ENCODE results near the gene S100A16.
"Not testable (repeated sequence)": the region's sequence is repeated elsewhere in the genome, so short reads cannot be mapped to it uniquely, and the experiment has no call there.

S100A16 gene

DNA sequence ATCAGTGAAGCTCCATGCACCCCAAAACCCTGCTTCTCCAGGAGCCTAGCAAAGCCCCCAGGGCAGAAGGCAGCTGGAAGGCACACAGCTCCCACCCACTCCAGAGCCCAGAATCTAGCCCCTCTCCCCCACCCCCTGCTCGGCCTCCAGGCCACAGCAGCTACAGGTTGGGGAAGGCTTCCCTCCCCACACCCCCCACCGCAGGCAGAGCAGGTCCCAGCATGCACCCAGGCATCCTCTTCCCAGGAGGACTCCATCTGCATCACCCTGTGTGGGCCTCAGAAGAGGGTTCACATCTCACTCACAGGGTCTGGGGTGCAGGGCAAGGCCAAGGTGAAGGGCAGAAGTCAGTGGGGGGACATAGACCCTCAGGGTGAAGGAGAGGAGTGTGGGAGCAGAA is 2.5 kb upstream of the S100A16 start:
- DNase-seq: no peak

GRCh38 chr1:153614906-153615305 is 2.0 kb upstream of the S100A16 start:
- DNase-seq: no peak

GRCh38 chr1:153614189-153614900 is 1.4 kb upstream of the S100A16 start:
- DNase-seq: no peak

DNA sequence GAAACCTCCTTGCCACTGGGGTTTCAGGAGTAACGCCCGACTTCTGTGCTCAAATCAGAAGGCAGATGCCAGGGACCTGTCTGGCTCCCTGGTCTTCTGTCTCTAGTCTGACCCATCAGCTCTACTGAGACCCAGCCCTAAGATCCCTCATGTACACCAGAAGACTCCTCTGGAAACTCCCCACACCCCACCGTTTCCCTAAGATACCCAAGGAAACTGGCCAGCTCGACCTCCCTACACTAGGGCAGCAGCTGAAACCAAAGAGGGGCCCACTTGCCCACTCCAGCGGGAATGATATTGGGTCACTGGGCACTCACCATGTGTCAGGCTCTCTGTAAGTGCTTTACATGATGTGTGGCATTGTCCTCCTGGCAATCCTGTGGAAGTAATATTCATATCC is 469 bp upstream of the S100A16 start:
- no peak for DNase-seq

DNA sequence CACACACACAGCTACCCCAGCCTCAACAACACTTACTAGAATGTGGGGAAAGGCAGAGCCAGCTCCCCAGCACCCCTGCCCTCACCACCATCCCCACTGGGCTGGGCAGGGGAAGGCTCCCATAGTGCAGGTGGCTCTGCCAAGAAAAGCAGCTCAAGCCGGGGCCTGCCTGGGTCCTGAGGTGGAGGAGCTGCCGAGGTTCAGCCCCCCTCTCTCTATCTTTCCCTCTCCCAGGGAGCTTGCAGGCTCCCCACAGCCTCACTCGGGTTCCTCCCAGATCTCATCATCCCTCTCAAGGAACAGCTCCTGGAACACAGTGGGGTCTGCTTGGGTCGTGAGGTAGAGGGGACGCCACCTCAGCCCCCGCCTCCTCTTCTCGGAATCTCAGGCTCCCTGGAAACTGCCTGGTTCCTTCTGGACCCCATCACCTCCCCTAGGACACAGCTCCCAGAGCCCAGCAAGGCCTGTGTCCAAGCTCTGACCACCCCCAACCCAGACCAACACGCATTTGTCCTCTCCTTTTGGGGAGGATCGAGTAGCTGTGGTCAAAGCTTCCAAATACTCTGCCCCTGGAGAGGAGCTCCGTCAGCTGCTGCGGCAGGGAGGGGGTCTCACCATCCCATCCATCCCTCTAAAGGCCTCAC is 704 bp downstream of the S100A16 start:
- DNase-seq: no peak

GRCh38 chr1:153611356-153611755 is 1.6 kb downstream of the S100A16 start:
- no peak for DNase-seq

- DNase-seq: peak; percentile 55 to 86
These were observed 2.1 kb downstream of the S100A16 start for GRCh38 chr1:153610811-153611301.

- DNase-seq: peak; percentile 33 to 58
These were observed 2.6 kb downstream of the S100A16 start for GRCh38 chr1:153610334-153610733.

DNA sequence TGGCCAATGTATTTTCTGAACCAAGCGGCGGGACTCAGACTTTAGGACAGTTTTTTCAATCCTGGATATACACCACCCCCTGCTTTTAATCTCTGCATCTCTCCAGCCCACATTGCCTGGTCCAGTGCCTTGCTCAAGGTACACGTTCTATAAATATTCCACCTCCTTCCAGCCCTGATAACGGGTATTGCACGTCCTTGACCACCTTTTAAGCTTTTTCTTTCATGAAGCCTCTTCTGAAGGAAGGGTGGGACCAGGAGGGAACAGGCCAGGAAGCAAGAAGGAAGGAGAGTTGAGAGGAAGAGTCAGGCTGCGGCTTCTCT is 3.4 kb downstream of the S100A16 start:
- DNase-seq: no peak

DNA sequence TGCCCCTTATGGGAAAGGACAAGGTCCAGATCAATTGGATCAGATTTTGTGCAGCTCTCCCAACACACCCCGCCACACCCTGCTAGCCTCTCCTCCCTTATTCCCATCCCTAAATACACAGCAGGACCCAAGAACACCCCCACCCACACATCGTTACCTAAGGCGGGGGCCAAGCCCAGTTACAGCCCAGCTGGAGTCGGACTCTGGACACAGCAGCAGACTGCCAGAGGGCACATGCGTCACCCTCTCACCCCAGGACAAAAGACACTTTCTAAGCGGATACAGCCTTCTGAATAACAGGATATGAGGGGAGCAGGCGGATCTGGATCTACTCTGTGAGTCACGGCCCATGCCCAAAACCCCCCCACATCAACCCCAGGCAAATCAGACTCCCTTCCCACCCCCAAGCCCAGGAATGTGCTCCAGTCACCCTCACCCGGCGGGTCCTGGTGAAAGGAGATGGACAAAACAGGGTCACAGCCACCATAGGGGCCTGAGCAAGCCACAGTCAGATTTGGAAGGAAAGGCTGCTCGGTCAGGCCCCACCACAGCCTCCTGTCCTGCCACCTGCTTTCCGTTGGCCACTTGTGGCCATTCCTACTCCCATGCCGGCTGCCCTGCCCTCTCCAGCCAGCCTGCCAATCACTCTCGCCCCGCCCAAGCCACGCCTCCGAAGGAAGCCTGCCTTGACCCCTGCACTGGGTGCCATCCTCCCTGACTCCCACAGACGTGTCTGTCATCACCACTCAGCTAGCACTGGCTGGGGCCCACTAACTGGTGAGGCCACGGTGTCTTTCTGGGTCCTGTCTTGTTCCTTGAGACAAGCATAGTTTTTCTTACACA is 4.0 kb downstream of the S100A16 start:
- peak; percentile 84 to 92 for DNase-seq

GRCh38 chr1:153608089-153608682 is 4.8 kb downstream of the S100A16 start:
- DNase-seq: no peak

- DNase-seq: no peak
These were observed 5.6 kb downstream of the S100A16 start for GRCh38 chr1:153607381-153607780.

DNA sequence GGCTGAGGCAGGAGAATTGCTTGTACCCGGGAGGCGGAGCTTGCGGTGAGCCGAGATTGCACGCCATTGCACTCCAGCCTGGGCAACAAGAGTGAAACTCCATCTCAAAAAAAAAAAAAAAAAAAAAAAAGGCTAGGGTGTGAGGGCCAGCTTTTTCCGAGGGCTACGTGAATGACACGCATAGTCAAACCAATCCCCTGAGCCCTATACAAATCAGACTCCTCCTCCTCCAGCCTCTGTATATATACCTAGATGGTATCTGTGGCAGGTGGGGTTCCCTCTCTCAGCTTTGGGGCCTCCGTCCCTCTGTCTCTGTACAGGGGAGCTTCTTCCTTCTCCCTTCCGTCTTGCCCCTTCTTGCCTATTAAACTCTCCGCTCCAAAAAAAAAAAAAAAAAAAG is 6.7 kb downstream of the S100A16 start:
- no peak for DNase-seq

- DNase-seq: no peak
These were observed 10.2 kb downstream of the S100A16 start for GRCh38 chr1:153602749-153603148.

DNA sequence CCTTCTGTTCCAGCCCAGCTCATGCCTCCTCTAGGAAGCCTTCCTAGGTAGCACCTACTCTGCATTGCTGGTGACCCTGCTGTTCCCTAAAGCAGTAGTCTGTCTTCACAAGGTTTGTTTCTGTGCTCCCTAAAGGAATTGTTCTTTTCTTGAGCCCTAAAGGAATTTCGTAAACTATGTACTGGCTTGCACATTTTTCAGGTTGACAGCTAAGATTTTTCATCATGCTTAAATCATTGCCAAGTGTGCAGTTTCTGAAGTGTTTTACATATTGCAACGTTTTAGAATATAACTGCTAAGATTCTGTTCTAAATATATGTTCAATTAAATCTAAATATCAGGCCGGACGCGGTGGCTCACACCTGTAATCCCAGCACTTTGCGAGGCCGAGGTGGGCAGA is 13.1 kb downstream of the S100A16 start:
- DNase-seq: no peak

GRCh38 chr1:153598309-153599172 is 14.4 kb downstream of the S100A16 start:
- peak; percentile 19 to 45 for DNase-seq

DNA sequence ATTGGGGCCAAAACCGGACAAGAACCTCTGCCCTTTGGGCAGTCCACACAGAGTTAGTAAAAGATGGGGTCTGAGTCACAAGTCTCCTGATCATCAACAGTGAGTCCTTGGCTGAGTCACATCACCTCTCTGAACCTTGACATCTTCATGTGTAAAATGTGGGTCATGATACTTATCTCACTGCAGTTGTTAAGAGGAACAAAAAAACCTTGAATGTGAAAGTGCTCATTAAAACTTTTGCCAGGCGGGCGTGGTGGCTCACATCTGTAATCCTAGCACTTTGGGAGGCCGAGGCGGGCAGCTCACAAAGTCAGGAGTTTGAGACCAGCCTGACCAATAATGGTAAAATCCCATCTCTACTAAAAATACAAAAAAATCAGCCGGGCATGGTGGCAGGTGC is 15.7 kb downstream of the S100A16 start:
- peak; percentile 68 to 78 for DNase-seq

DNA sequence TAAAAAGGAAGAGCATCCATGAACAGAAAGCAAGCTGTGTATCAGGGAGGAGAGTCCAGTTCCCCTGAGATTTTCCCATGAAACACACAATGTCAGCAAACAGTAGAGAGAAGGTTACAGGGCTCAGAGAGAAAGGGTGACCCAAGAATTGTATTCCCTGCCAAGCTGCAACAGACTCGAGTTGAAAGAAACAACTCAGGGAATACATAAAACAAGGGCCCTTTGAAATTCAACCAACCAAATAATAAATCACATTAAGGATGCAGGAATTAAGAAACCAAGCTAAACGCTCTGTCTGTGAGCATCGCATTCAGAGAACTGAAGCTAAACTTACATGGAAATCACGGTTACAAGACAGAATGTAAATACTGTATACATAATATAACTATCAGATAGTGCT is 20.2 kb downstream of the S100A16 start:
- DNase-seq: no peak

GRCh38 chr1:153588482-153588881 is 24.5 kb downstream of the S100A16 start:
- no peak for DNase-seq

GRCh38 chr1:153588033-153588432 is 24.9 kb downstream of the S100A16 start:
- not testable (repeated sequence) for DNase-seq

GRCh38 chr1:153587314-153587713 is 25.6 kb downstream of the S100A16 start:
- DNase-seq: no peak

DNA sequence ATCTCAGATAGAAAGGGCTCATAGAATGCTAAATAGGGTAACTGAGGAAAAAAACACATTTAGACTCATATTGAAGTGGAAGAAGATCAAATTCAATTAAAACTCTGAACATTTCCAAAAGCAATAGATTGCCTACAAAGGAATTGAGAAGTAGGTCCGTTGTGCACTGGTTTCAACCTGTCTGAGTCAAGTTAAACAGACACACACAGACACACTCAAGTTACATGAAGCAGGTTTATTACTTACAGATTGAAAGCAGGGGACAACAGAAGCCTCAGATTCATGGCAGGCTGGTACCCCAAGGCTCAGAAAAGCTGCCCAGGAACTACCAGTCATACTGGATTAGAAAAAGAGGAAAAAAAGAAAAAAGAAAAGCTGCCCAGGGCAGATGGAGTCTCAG is 26.6 kb downstream of the S100A16 start:
- DNase-seq: no peak

Data from inflammatory macrophage (primary cell).